Lung (tissue), 12 donors: Measurements from ENCODE around the gene MVB12B. TPM values are rescaled to one million over a fixed set of nuclear protein-coding genes. Genes with fewer than 3 reads are reported as not detected.

Experiments used
- ATAC-seq: fragments of 200-7000 bp; cut with Tn5 transposase; one replicate; pipeline ENCODE4 v1.9.1; 2020; ENCODE audit warnings: moderate number of reproducible peaks; ENCODE audit not compliant: insufficient read depth, low FRiP score
- DNase-seq, 3 donors: peaks; one replicate each; pipeline ENCODE4 v3.0.0-alpha.2; 2013 to 2017
- H3K27ac ChIP-seq, 2 donors: one replicate each; pipeline ENCODE4 v1.5.1; 2013; ENCODE audit warnings: mild to moderate bottlenecking in 2 of 2, moderate library complexity in 2 of 2, control low read depth in 1 of 2, inconsistent platforms in 1 of 2, low read depth in 1 of 2, low read length in 1 of 2
- H3K27me3 ChIP-seq, 3 donors: one replicate each; pipeline ENCODE4 v1.5.1; 2013; ENCODE audit warnings: low read length in 2 of 3; ENCODE audit not compliant: control insufficient read depth in 3 of 3, insufficient read depth in 3 of 3
- H3K36me3 ChIP-seq, 4 donors: one replicate each; pipeline ENCODE4 v1.5.1; 2013; ENCODE audit warnings: low read length in 4 of 4, mild to moderate bottlenecking in 1 of 4, moderate library complexity in 1 of 4; ENCODE audit not compliant: control insufficient read depth in 4 of 4, insufficient read depth in 4 of 4
- H3K4me1 ChIP-seq, 5 donors: one replicate each; pipeline ENCODE4 v1.5.1; 2013; ENCODE audit warnings: low read length in 5 of 5, mild to moderate bottlenecking in 2 of 5, moderate library complexity in 1 of 5; ENCODE audit not compliant: control insufficient read depth in 5 of 5, insufficient read depth in 5 of 5
- H3K4me3 ChIP-seq: one replicate; pipeline ENCODE4 v1.5.1; 2013; ENCODE audit warnings: mild to moderate bottlenecking, control low read depth, moderate library complexity
- H3K9ac ChIP-seq, 2 donors: one replicate each; pipeline ENCODE4 v1.5.1; 2013; ENCODE audit warnings: low read length in 2 of 2, control low read depth in 1 of 2; ENCODE audit not compliant: insufficient read depth in 1 of 2
- H3K9me3 ChIP-seq, 4 donors: one replicate each; pipeline ENCODE4 v1.5.1; 2013; ENCODE audit warnings: low read length in 3 of 4, mild to moderate bottlenecking in 1 of 4, moderate library complexity in 1 of 4; ENCODE audit not compliant: control insufficient read depth in 4 of 4, insufficient read depth in 3 of 4
- WGBS, 2 donors: extraction: QIAGEN DNeasy Blood & Tissue Kit; methylation state at CpG; one replicate each; pipeline ENCODE4 v1.1.7; 2013; 5-methylcytosine and 5-hydroxymethylcytosine counted together
- polyA plus RNA-seq, 2 donors: library from polyadenylated mRNA; stranded (reverse); fragments of 200-250 nt; gene quantifications; one replicate each; pipeline ENCODE4 v1.2.1, GENCODE V29; 2013
- total RNA-seq, 2 donors: library from RNA; depleted of rRNA in 1 of 2; stranded (reverse); fragments of >200 nt in 1 of 2; gene quantifications; one replicate each; pipeline ENCODE4 v1.2.1, GENCODE V29; 2014 to 2021
- TF ChIP-seq, protein P1 (sequence below): IDR thresholded peaks from 2 replicates; pipeline ENCODE4 v1.5.1; 2012; ENCODE audit warnings: mild to moderate bottlenecking; ENCODE audit errors: control extremely low read depth, extremely low read depth
- donor health status: control.
- donor health status: control.
- donor health status: Bipolar disorder and iron deficiency.
- donor health status: healthy.
- donor health status: DM: yes; HTN: yes; CAD: no.

The MVB12B gene
- total and polyA plus RNA-seq, 4 donors, result 9.5 to 33.6 (median 16.5) TPM

DNA sequence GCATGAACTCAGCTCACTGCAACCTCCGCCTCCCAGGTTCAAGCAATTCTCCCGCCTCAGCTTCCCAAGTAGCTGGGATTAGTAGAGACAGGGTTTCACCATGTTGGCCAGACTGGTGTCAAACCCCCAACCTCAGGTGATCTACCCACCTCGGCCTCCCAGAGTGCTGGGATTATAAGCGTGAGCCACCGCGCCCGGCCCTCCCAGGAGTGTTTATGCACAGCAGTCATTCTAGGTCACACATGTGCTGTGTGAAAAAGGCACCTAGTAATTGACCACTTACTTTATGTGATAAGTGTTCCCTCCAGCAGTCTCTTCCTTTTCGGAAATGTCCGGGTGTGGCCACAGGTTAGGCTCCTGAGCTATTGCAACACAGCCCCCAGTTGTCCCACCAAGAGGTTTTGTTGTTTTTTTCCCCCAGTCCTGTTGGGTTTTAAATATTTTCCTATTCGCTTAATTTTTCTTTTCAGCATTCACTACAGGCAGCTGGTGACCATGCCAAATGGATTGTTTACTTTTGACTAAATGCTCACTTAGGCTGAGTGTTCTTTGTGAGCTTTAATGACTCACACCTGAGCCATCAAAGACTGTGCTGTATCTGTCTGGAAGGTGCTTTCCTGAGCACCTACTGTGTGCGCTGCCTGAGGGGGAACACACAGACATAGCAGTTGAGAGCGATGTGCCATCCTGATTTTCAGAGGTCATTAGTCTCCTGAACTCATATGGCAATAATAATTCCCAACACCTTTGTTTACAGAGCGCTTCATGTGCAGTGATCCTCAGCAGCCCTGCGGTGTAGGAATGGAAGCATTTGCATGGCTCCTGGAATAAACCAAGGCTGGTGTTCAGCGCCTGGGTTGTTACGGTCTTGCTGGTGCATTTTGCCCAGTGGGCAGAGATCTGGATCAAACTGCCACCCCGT, 94.3 kb downstream of the MVB12B start:
- Histone ChIP-seq H3K4me3 (no peak overlapping the region), H3K27ac (no peak overlapping the region), H3K27me3 (no peaks in the 10 kb centered on the region), H3K9ac (no peak overlapping the region), H3K4me1 (peaks cover 0 to 16% (median 2%) of the 10 kb centered on the region in 5 donors), H3K36me3 (peaks cover 0 to 21% (median 5%) of the 10 kb centered on the region in 4 donors), H3K9me3 (peaks cover 0 to 3% (median 0%) of the 10 kb centered on the region in 4 donors)
- 82 to 90% methylated on average over 17 of the region's 17 CpGs for WGBS, 2 donors
- ATAC-seq (no peak), DNase-seq (peak in 1 of 3 donors; percentile 27)
- TF ChIP-seq, protein P1, sequence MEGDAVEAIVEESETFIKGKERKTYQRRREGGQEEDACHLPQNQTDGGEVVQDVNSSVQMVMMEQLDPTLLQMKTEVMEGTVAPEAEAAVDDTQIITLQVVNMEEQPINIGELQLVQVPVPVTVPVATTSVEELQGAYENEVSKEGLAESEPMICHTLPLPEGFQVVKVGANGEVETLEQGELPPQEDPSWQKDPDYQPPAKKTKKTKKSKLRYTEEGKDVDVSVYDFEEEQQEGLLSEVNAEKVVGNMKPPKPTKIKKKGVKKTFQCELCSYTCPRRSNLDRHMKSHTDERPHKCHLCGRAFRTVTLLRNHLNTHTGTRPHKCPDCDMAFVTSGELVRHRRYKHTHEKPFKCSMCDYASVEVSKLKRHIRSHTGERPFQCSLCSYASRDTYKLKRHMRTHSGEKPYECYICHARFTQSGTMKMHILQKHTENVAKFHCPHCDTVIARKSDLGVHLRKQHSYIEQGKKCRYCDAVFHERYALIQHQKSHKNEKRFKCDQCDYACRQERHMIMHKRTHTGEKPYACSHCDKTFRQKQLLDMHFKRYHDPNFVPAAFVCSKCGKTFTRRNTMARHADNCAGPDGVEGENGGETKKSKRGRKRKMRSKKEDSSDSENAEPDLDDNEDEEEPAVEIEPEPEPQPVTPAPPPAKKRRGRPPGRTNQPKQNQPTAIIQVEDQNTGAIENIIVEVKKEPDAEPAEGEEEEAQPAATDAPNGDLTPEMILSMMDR, result no peak

- peaks cover 0 to 21% (median 5%) of the 10 kb centered on the region in 4 donors for H3K36me3 ChIP-seq
- H3K9ac ChIP-seq, result no peak overlapping the region
- no peak for DNase-seq
- H3K9me3 ChIP-seq, result peaks cover 0 to 3% (median 0%) of the 10 kb centered on the region in 4 donors
- no peak overlapping the region for H3K27ac ChIP-seq
- peaks cover 0 to 20% (median 2%) of the 10 kb centered on the region in 5 donors for H3K4me1 ChIP-seq
- no peaks in the 10 kb centered on the region for H3K27me3 ChIP-seq
- TF ChIP-seq, protein P1, result no peak
- no peak for ATAC-seq
- WGBS, 2 donors, result 61 to 86% methylated on average over 25 of the region's 25 CpGs
- H3K4me3 ChIP-seq, result no peak overlapping the region
Measured at GRCh38 chr9:126421567-126422428, 95.2 kb downstream of the MVB12B start.

DNA sequence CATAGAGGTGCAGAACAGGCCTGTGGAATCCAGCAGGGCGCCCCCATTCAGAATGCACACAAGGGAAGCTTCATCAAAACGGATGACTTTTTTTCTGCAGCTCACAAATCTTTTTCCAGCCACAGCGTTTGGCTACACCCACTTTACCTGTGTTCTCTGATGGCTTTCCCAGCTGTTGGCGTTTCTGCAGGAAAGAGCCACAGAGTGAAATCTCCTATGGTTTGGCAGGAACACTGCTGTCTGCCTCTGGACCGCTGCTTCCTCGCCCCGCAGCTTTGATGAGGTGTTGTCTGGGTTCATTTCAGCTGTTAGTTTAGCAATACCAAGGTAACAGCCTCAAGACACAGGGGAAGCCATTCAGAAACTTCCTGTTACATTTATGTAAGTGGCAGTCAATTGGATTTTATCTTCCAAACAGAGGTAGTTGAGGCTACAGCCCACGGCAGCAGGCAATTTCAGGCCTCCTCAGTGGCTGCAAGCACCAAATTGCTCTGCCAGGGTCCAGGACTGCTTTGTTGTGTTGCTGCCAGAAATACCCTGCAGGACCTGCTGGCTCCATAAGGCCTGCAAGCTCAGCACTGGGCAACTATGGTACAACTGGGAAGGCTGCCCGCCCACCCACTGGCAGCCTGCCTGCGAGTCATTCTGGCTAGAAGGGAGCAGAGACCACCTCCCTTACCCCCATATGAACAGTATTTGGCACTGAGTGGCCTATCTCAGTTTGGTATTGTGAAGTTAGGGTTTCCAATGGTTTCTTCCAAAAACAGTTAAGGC, 96.7 kb downstream of the MVB12B start:
- Histone ChIP-seq H3K9ac (no peak overlapping the region), H3K36me3 (peaks cover 0 to 21% (median 5%) of the 10 kb centered on the region in 4 donors), H3K9me3 (peaks cover 0 to 3% (median 0%) of the 10 kb centered on the region in 4 donors), H3K4me3 (no peak overlapping the region), H3K27me3 (no peaks in the 10 kb centered on the region), H3K4me1 (peaks cover 0 to 32% (median 2%) of the 10 kb centered on the region in 5 donors), H3K27ac (no peak overlapping the region)
- ATAC-seq (no peak), DNase-seq (peak in 2 of 3 donors; percentile 43 to 66)
- TF ChIP-seq, protein P1, result no peak
- 49 to 75% methylated on average over 10 of the region's 10 CpGs for WGBS, 2 donors
